Measurements from ENCODE around the gene CTTNBP2. TPM values are rescaled to one million over a fixed set of nuclear protein-coding genes. Genes with fewer than 3 reads are reported as not detected.

The CTTNBP2 gene
- total RNA-seq, 4 donors from 2014 or later: 2.6 to 6.2 (median 4.3) TPM

- intact Hi-C loops (cut with DNase I; ENCODE audit: low total_unique reads): no loop called here
- in situ Hi-C loops (cut with MboI; ENCODE audit: low pct_ligation_motif_present in 1 of 4, low pct_unique_long_range_greater_than_20kb in 1 of 4, low sequenced_read_pairs in 3 of 4): no loop called here
- WGBS, 2 donors (ENCODE audit: low coverage in 1 of 2): 53 to 67% methylated on average over 5 of the region's 5 CpGs
- TF ChIP-seq POLR2A (IDR thresholded peaks at IDR 0.05): no peak
- peak in 4 of 5 experiments; percentile 5 to 38 (median 27) for TF ChIP-seq CTCF (IDR thresholded peaks at IDR 0.05)
- no peak for TF ChIP-seq EP300 (IDR thresholded peaks at IDR 0.05; ENCODE audit: low read depth)
- peak in 1 of 3 donors; percentile 47 for TF ChIP-seq POLR2AphosphoS5 (IDR thresholded peaks at IDR 0.05)
- Histone ChIP-seq H3K4me1 (peaks cover 0 to 5% (median 0%) of the 10 kb centered on the region in 4 donors), H3K27me3 (no peaks in the 10 kb centered on the region), H3K9me3 (no peaks in the 10 kb centered on the region), H3K27ac (no peak overlapping the region), H3K36me3 (no peaks in the 10 kb centered on the region), H3K4me3 (no peak overlapping the region)
- peak; percentile 86 for DNase-seq
Observed at GRCh38 chr7:117901089-117901797, 28.0 kb upstream of the CTTNBP2 start.

GRCh38 chr7:117896339-117896738, 23.1 kb upstream of the CTTNBP2 start:
- no peak for DNase-seq
- no peaks in the 10 kb centered on the region for H3K9me3 ChIP-seq
- no peak overlapping the region for H3K27ac ChIP-seq
- H3K36me3 ChIP-seq: no peaks in the 10 kb centered on the region
- H3K4me1 ChIP-seq: peaks cover 0 to 3% (median 0%) of the 10 kb centered on the region in 4 donors
- in situ Hi-C loops (cut with MboI; ENCODE audit: low pct_ligation_motif_present in 1 of 4, low pct_unique_long_range_greater_than_20kb in 1 of 4, low sequenced_read_pairs in 3 of 4) (no loop called here), intact Hi-C loops (cut with DNase I; ENCODE audit: low total_unique reads) (no loop called here)
- no peak for TF ChIP-seq CTCF (IDR thresholded peaks at IDR 0.05)
- no peak for TF ChIP-seq POLR2AphosphoS5 (IDR thresholded peaks at IDR 0.05)
- no peak for TF ChIP-seq POLR2A (IDR thresholded peaks at IDR 0.05)
- TF ChIP-seq EP300 (IDR thresholded peaks at IDR 0.05; ENCODE audit: low read depth): no peak
- H3K27me3 ChIP-seq: no peaks in the 10 kb centered on the region
- no peak overlapping the region for H3K4me3 ChIP-seq

DNA sequence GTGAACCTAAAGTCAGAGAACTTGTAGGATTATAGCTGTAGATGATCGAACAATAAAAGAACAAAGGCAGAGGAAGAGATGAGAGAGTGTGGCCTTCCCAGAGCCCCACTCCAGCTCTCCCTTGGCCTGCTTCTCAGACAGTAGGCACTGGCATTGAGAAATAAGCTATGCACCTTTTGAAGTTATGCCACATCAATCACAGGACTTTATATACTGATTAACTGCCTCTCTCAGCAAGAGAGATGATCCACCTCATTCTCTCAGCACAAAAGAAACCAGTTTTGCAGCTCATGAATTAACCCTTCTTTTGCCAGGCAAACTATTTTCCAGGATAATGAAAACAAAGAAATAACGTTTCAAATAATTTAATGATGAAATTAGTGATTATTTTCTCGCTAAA, 22.0 kb upstream of the CTTNBP2 start:
- in situ Hi-C loops (cut with MboI; ENCODE audit: low pct_ligation_motif_present in 1 of 4, low pct_unique_long_range_greater_than_20kb in 1 of 4, low sequenced_read_pairs in 3 of 4): no loop called here
- 53 to 59% methylated on average over 3 of the region's 3 CpGs for WGBS, 2 donors (ENCODE audit: low coverage in 1 of 2)

GRCh38 chr7:117894037-117894436, 20.8 kb upstream of the CTTNBP2 start:
- in situ Hi-C loops (cut with MboI; ENCODE audit: low pct_ligation_motif_present in 1 of 4, low pct_unique_long_range_greater_than_20kb in 1 of 4, low sequenced_read_pairs in 3 of 4): no loop called here
- no peak overlapping the region for H3K27ac ChIP-seq
- no peaks in the 10 kb centered on the region for H3K27me3 ChIP-seq
- no peaks in the 10 kb centered on the region for H3K9me3 ChIP-seq
- intact Hi-C loops (cut with DNase I; ENCODE audit: low total_unique reads): no loop called here
- H3K4me3 ChIP-seq: no peak overlapping the region
- no peak for TF ChIP-seq POLR2A (IDR thresholded peaks at IDR 0.05)
- H3K4me1 ChIP-seq: no peaks in the 10 kb centered on the region
- DNase-seq: no peak
- H3K36me3 ChIP-seq: no peaks in the 10 kb centered on the region
- 80 to 83% methylated on average over 1 of the region's 1 CpG for WGBS, 2 donors (ENCODE audit: low coverage in 1 of 2)

More for the DNA sequence above, 22.0 kb upstream of the CTTNBP2 start:
- no peak for DNase-seq
- H3K4me1 ChIP-seq: no peaks in the 10 kb centered on the region
- TF ChIP-seq POLR2A (IDR thresholded peaks at IDR 0.05): no peak
- TF ChIP-seq POLR2AphosphoS5 (IDR thresholded peaks at IDR 0.05): no peak
- no peak for TF ChIP-seq EP300 (IDR thresholded peaks at IDR 0.05; ENCODE audit: low read depth)
- no peak for TF ChIP-seq CTCF (IDR thresholded peaks at IDR 0.05)
- no peak overlapping the region for H3K27ac ChIP-seq
- intact Hi-C loops (cut with DNase I; ENCODE audit: low total_unique reads): no loop called here
- H3K9me3 ChIP-seq: no peaks in the 10 kb centered on the region
- no peaks in the 10 kb centered on the region for H3K36me3 ChIP-seq
- H3K4me3 ChIP-seq: no peak overlapping the region
- H3K27me3 ChIP-seq: no peaks in the 10 kb centered on the region

- H3K36me3 ChIP-seq: no peaks in the 10 kb centered on the region
- intact Hi-C loops (cut with DNase I; ENCODE audit: low total_unique reads): no loop called here
- H3K27me3 ChIP-seq: no peaks in the 10 kb centered on the region
- no peak for DNase-seq
- no peak overlapping the region for H3K4me3 ChIP-seq
- H3K27ac ChIP-seq: no peak overlapping the region
- in situ Hi-C loops (cut with MboI; ENCODE audit: low pct_ligation_motif_present in 1 of 4, low pct_unique_long_range_greater_than_20kb in 1 of 4, low sequenced_read_pairs in 3 of 4): no loop called here
- 76 to 94% methylated on average over 2 of the region's 2 CpGs for WGBS, 2 donors (ENCODE audit: low coverage in 1 of 2)
- no peaks in the 10 kb centered on the region for H3K9me3 ChIP-seq
- TF ChIP-seq POLR2A (IDR thresholded peaks at IDR 0.05) (no peak), POLR2AphosphoS5 (IDR thresholded peaks at IDR 0.05) (no peak), CTCF (IDR thresholded peaks at IDR 0.05) (no peak), EP300 (IDR thresholded peaks at IDR 0.05; ENCODE audit: low read depth) (no peak)
- H3K4me1 ChIP-seq: no peaks in the 10 kb centered on the region
Observed at GRCh38 chr7:117892821-117893220, 19.6 kb upstream of the CTTNBP2 start.

Measured in transverse colon (tissue), 4 donors.